Measurements from ENCODE around the gene OVOL1. TPM values are rescaled to one million over a fixed set of nuclear protein-coding genes. Genes with fewer than 3 reads are reported as not detected.

The OVOL1 gene
- total and polyA plus RNA-seq, 2 of the 8 experiments (the other 6 are each of a cell fraction or from before 2014, with no cell fraction given), result 2.6 to 3.4 TPM

GRCh38 chr11:65785319-65786007 is 1.4 kb upstream of the OVOL1 start:
- peaks cover 20 to 61% (median 53%) of the 10 kb centered on the region in 4 experiments for H3K27me3 ChIP-seq (replicated peaks in 1 of 4; ENCODE audit: control insufficient read depth in 3 of 4, extremely low read depth in 1 of 4, insufficient read depth in 3 of 4, low read length in 3 of 4)
- H3K79me2 ChIP-seq (ENCODE audit: control insufficient read depth in 1 of 2, insufficient read depth in 2 of 2, low read length in 2 of 2), result no peaks in the 10 kb centered on the region
- H3K23ac ChIP-seq (ENCODE audit: insufficient read length), result no peak overlapping the region
- no peaks in the 10 kb centered on the region for H3K9me3 ChIP-seq (ENCODE audit: insufficient read depth in 2 of 2, low read depth in 1 of 2, low read length in 1 of 2)
- H3K4me2 ChIP-seq (ENCODE audit: insufficient read depth in 1 of 2, low read depth in 2 of 2, low read length in 2 of 2), result peak overlapping the region; percentile 83 to 85
- no peak for FAIRE-seq
- POLR2A ChIA-PET (ENCODE audit: partially characterized antibody), result interaction anchor here (1.0 to 2.4 kb wide), 4 partner anchors 9 to 65 kb away, joined by 3 to 7 read pairs (median 4); partner anchors contain the start of gene RNASEH2C
- H2AFZ ChIP-seq (ENCODE audit: low read length), result no peak overlapping the region
- no peak overlapping the region for H3K56ac ChIP-seq (replicated peaks; ENCODE audit: insufficient read length, low read depth, low read length)
- peak overlapping the region; percentile 55; the same call in 1 of the 2 replicates for H2BK12ac ChIP-seq (ENCODE audit: low read depth, low read length)
- no peak overlapping the region; the same call in 1 of the 2 replicates for H3K18ac ChIP-seq (ENCODE audit: extremely low read depth, low read length)
- no peak overlapping the region for H3K27ac ChIP-seq (ENCODE audit: low read depth, low read length)
- H2AK5ac ChIP-seq (ENCODE audit: low read depth, low read length), result 0 out of 2 replicates have a peak overlapping the region, but pooled peaks have one; percentile 11
- H3K9ac ChIP-seq (replicated peaks in 1 of 4; ENCODE audit: extremely low read depth in 1 of 4, low read depth in 3 of 4, low read length in 3 of 4), result no peak overlapping the region
- H2BK5ac ChIP-seq (ENCODE audit: low read depth, low read length), result no peak overlapping the region
- H3K79me1 ChIP-seq (ENCODE audit: low read depth, low read length), result 0 out of 2 replicates have a peak, but pooled peaks cover 3% of the 10 kb centered on the region
- H3K4ac ChIP-seq (replicated peaks; ENCODE audit: insufficient read length, low read depth, low read length), result no peak overlapping the region
- DNase-seq (ENCODE audit: low read depth in 1 of 2, low spot score in 2 of 2), result no peak
- CTCF ChIA-PET (ENCODE audit: partially characterized antibody), result interaction anchor here (0.8 to 12.7 kb wide), 13 partner anchors 9 to 127 kb away, joined by 3 to 109 read pairs (median 5); partner anchors contain the start of genes FIBP and KAT5
- H2BK120ac ChIP-seq (replicated peaks; ENCODE audit: low read depth, low read length), result no peak overlapping the region
- peaks cover 14 to 41% (median 26%) of the 10 kb centered on the region in 4 experiments for H3K4me1 ChIP-seq (replicated peaks in 1 of 4; ENCODE audit: control insufficient read depth in 3 of 4, insufficient read depth in 4 of 4, low read length in 3 of 4)
- H3K36me3 ChIP-seq (ENCODE audit: control insufficient read depth in 2 of 4, insufficient read depth in 4 of 4, low read length in 3 of 4), result no peaks in the 10 kb centered on the region
- H2BK15ac ChIP-seq (ENCODE audit: low read length), result peak overlapping the region; percentile 94; the same call in 1 of the 2 replicates
- WGBS, 2 experiments (ENCODE audit: extremely low coverage in 1 of 2, insufficient coverage in 1 of 2, insufficient read length in 1 of 2, insufficient replicate concordance in 2 of 2, low coverage in 1 of 2, low lambda C conversion rate in 2 of 2, missing lambda C conversion rate in 1 of 2), result 77% methylated on average over 8 of the region's 8 CpGs; no CpG with 5 or more reads in 1 of the 2 experiments
- H3K23me2 ChIP-seq (ENCODE audit: low read depth, low read length), result peaks cover 15% of the 10 kb centered on the region; the same call in 1 of the 2 replicates
- H4K8ac ChIP-seq (ENCODE audit: extremely low read depth, insufficient read depth, low read length), result no peak overlapping the region
- H2BK20ac ChIP-seq (ENCODE audit: low read length), result no peak overlapping the region
- no peak overlapping the region for H3K14ac ChIP-seq (ENCODE audit: insufficient read length)
- peak overlapping the region; percentile 71 for H4K91ac ChIP-seq (replicated peaks; ENCODE audit: insufficient read length, low read length)
- H4K5ac ChIP-seq (ENCODE audit: insufficient read length, low read depth, low read length), result no peak overlapping the region
- peaks cover 0 to 5% of the 10 kb centered on the region in 2 experiments for H4K20me1 ChIP-seq (replicated peaks in 1 of 2; ENCODE audit: control insufficient read depth in 1 of 2, insufficient read depth in 2 of 2, low read length in 2 of 2)
- H3K4me3 ChIP-seq (ENCODE audit: extremely low read depth in 1 of 4, insufficient read depth in 2 of 4, low read depth in 3 of 4, low read length in 4 of 4), result peak overlapping the region in 1 of 4 experiments; percentile 61; a peak in 1 of 8 replicates
- no peak for TF ChIP-seq HDAC6 (IDR thresholded peaks at IDR 0.05; ENCODE audit: low read depth, low read length)
- TF ChIP-seq NRF1 (IDR thresholded peaks at IDR 0.05; ENCODE audit: low read depth, low read length), result no peak
- no peak for TF ChIP-seq TAF1 (IDR thresholded peaks at IDR 0.05; ENCODE audit: low read depth, low read length)
- no peak for TF ChIP-seq PHF8 (conservative IDR thresholded peaks at IDR 0.05; ENCODE audit: low read depth, low read length)
- TF ChIP-seq NANOG (IDR thresholded peaks at IDR 0.05; ENCODE audit: insufficient read depth, low read depth, low read length, poor library complexity, severe bottlenecking), result no peak
- TF ChIP-seq SIN3A (conservative IDR thresholded peaks at IDR 0.05 in 1 of 2, IDR thresholded peaks at IDR 0.05 in 1 of 2; ENCODE audit: low read depth in 1 of 2, low read length in 2 of 2), result no peak
- TF ChIP-seq USF2 (IDR thresholded peaks at IDR 0.05; ENCODE audit: low read length), result no peak
- TF ChIP-seq SIX5 (IDR thresholded peaks at IDR 0.05; ENCODE audit: low read depth, low read length), result no peak
- no peak for TF ChIP-seq CREB1 (IDR thresholded peaks at IDR 0.05)
- no peak for TF ChIP-seq TEAD4 (IDR thresholded peaks at IDR 0.05; ENCODE audit: low read depth, low read length)
- no peak for TF ChIP-seq RBBP5 (IDR thresholded peaks at IDR 0.05; ENCODE audit: borderline replicate concordance, low read depth, low read length)
